HL-60 (cell line): ENCODE data around the gene EPHA6.

Experiments
- CTCF ChIP-seq: IDR thresholded peaks from one replicate; pipeline ENCODE4 v1.5.1; 2011; ENCODE audit warnings: low read length, control low read depth, inconsistent platforms; ENCODE audit not compliant: insufficient read depth
- POLR2AphosphoS5 ChIP-seq: IDR thresholded peaks from 2 replicates; pipeline ENCODE4 v1.6.1; 2012; ENCODE audit warnings: low read depth
- SPI1 ChIP-seq: IDR thresholded peaks from 2 replicates; pipeline ENCODE4 v1.6.1; 2012; ENCODE audit warnings: low read depth, mild to moderate bottlenecking, borderline replicate concordance
- TF ChIP-seq, protein P1 (sequence below): IDR thresholded peaks from 2 replicates; pipeline ENCODE4 v1.6.1; 2012; ENCODE audit warnings: low read depth; ENCODE audit not compliant: insufficient replicate concordance

GRCh38 chr3:97256060-97256459 lies 441.7 kb downstream of the EPHA6 start:
- TF ChIP-seq CTCF (no peak), POLR2AphosphoS5 (no peak), SPI1 (no peak)
- TF ChIP-seq, protein P1, sequence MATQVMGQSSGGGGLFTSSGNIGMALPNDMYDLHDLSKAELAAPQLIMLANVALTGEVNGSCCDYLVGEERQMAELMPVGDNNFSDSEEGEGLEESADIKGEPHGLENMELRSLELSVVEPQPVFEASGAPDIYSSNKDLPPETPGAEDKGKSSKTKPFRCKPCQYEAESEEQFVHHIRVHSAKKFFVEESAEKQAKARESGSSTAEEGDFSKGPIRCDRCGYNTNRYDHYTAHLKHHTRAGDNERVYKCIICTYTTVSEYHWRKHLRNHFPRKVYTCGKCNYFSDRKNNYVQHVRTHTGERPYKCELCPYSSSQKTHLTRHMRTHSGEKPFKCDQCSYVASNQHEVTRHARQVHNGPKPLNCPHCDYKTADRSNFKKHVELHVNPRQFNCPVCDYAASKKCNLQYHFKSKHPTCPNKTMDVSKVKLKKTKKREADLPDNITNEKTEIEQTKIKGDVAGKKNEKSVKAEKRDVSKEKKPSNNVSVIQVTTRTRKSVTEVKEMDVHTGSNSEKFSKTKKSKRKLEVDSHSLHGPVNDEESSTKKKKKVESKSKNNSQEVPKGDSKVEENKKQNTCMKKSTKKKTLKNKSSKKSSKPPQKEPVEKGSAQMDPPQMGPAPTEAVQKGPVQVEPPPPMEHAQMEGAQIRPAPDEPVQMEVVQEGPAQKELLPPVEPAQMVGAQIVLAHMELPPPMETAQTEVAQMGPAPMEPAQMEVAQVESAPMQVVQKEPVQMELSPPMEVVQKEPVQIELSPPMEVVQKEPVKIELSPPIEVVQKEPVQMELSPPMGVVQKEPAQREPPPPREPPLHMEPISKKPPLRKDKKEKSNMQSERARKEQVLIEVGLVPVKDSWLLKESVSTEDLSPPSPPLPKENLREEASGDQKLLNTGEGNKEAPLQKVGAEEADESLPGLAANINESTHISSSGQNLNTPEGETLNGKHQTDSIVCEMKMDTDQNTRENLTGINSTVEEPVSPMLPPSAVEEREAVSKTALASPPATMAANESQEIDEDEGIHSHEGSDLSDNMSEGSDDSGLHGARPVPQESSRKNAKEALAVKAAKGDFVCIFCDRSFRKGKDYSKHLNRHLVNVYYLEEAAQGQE: no peak
